GM19397 (cell line): ENCODE measurements around the gene CLNK.
A peak's percentile ranks its signal among the peaks of the same experiment; 100 is the strongest.

ENCODE experiments used
- ATAC-seq: cut with Tn5 transposase; IDR thresholded peaks from one replicate; pipeline ENCODE4 v1.9.1; 2021; ENCODE audit warnings: mild to moderate bottlenecking, moderate library complexity; ENCODE audit not compliant: unreplicated experiment

The CLNK gene

DNA sequence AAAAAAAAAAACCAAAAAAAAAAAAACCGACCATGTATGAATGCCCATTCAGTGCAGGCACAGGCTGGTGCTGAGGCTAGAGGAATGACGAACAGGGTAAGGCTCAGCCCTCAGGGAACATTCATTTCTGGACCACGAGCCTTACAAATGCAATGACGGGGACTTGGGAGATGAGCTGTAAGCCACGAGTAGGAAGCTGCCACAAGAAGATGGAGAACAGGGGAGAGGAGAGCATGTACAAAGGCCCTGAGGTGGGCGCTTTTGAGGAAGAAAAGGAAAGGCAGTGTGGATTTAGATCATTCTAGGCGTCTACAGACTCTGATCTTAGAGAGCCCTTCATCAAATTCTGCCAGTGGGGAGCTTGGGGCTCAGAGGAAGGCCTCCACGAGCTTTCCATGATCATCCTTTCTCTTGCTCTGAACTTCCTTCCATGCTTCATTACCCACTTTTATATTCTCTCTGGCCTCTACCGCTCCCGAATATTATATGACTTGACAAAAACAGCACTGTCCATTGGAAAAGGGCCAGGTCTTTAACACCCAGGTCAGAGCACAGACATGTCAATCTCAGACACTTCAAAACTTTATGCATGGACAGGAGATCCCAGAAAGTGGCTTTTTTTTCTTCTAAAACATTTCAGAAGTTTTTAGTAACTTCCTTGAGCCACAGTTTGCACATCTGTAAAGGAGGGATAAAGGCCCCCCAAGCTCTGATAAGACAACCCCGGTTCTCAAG, 224.1 kb downstream of the CLNK start:
- no peak for ATAC-seq

DNA sequence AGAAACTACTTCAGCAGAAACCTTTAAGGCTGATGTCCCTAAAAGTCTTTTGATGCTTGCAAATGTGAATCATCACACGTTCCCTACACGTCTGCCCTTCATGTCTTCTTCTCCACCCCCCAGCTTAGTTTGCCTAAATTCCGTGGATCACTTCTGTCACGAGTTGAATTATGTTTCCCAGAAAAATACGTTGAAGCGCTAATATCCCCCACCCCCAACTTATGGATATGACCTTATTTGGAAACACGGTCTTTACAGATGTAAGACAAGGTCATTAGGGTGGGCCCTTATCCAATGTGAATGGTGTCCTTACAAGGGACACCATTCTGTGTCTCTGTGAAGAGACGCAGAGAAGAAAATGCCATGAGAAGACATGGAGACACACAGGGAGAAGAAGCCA, 225.3 kb downstream of the CLNK start:
- ATAC-seq = no peak

DNA sequence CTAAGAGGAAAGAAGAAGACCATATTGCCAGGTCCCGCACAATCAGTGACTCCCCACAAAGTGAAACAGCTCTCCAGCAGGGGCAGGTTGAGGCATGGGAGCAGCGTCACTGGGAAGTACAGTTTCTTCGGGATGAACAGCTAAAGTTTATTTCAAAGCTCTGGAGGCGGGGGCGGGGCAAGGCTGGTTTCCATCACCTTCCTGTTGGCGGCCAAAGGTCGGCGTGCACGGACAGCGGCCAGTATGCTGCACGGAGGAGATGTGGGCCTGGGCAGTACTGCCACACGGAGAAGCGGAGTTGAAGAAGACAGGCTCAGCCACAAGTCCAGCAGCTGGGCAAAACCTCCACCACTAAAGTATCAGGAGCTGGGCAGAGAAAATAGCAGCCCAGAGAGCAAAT, 226.4 kb downstream of the CLNK start:
- no peak for ATAC-seq

DNA sequence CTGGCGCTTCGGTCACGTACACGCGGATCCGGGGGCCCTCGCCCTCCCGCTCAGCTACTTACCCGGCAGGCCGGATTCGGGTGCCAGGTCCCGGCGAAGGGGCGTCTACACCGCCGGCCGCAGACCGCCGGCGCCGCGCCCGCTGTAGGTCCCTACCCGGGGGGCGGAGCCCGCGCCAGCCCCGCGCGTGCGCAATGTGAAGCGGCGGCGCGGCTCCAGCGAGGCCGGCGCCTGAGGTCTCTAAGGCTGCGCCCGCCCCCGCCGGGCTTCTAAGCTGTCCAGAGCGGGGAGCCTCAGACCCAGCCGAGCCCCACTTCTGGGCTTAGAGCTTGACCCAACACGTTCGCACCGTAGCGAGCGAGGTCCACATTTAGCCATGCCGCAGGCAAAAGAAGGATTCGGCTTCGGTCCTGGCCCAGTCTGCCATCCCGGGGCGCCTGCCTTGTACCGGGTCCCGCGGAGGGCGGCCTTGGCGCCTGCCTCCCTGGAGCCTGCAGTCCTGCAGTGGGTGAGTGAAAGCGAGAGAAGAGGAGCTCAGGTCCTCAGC, 227.2 kb downstream of the CLNK start, which contains the start of gene ZNF518B:
TSS of gene ZNF518B (minus strand) at position 172 of the 547 bp plus-strand sequence. CDS start 11,098 bp downstream, outside the sequence.
- peak; percentile 73 for ATAC-seq

DNA sequence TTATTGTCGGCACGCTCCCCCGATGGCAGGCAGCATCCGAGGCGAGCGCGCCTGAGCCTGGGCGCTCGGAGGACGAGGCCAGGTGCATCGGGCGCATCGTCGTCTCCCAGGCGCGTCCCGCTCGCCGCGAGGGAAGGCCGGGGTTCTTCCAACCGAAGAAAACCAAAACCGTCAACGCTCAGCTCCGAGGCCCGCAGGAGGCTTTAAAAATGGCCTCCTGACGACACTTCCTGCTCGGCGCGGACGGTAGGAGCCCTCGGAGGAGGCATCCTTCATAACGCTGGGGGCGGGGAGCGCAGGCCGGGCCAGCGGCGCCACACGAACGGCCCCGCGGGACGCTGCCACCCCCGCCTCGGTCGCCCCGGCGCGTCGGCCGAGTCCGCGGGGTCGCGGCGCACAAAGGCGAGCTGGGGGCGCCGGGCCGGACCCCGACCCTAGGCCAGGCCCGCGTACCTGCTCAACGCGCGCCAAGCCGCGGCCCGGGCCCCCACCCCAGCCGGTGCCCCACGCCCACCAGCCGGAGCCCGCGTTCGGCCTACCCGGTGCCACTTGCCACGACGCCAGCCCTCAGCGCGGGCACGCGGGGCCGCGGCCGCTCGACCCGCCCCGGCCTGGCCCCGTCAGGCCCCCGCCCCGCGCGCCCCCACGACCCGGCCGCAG, 227.8 kb downstream of the CLNK start:
- peak; percentile 64 for ATAC-seq

DNA sequence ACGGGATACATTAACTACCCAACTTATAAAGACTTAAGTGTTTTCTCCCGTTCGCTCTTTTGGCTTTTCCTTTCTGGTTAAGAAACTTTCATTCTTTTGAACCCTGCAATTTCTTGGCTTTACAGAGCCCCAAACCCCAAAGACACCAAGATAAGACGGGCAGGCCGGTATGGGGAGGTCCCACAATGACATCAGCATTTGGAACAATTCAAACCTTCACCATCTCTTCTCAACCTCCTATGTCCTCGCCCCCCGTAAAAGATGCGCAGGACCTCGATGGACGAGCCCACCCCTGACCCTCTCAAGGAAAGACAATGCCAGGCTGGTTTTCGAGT, 228.3 kb downstream of the CLNK start:
- no peak for ATAC-seq

DNA sequence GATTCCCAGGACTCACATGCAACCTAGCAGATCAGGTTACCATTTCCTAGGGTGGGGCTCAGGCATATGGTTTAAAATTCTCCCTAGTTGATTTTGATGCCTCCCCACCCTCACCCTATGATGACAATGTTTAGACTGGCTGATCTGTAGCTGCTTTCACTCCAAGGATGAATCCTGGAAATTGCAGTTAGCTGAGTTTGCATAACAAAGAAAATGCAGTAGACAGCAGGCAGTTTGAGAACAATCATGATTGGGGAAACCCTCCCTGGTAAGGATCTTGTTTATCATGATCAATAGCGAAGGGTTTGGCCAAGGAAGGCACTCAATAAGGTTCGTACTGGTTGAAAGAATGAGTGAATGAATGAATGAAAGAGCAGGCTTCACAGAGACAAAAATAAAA, 229.4 kb downstream of the CLNK start:
- no peak for ATAC-seq

DNA sequence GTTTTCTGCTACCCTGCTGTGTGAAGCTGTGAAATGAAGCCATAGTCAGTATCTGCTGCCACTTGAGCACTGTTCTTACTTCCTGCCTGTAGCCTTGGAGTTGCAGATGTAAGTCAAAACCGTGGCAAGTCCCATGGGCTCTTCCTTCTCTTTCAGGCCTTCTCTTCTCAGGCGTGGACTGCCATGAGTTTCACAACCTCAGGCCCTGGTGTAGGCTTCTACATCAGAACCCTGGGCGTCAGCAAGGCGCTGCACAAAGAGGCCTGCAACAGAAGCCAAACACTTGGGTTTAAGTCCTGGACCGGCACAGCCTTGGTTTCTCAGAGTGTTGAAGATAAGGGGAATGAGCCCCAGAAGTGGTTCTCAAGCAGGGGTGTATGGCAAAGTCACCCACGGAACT, 229.8 kb downstream of the CLNK start:
- ATAC-seq = no peak

DNA sequence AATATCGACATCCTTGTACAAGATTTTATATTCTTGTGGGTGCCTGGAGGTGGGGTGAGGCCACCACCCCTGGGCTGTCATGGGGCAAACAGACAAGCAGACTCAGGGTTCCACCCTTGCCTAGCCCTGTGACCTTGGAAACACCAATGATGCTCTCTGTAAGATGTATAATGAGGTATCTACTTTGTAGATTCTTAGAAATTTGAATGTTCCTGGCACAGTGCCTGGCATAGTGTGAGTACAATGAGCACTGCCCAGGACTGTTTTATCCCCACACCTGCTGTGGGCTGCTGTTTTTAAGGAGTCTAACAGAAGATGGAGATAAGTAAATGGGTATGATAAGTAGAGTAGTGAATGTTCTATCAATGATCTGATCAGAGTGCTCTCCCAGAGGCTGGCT, 230.4 kb downstream of the CLNK start:
- no peak for ATAC-seq

DNA sequence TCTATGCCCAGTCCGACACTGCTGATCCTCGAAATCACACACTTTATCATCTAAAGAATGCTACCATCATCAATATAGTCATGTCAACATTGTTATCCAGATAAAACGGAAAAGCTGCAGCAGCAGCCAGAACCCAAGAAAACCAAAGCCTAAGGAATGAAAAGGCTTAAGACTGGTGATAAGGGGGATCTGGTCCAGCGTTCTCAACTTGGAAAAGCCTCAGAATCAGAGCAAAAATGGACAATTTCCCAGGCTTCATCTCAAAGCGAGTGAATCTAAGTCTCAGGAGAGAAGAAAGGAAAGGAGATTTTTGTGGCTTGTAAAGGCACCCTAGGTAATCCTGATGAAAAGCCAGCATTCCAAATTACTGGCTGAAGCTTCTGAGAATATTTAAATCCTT, 235.6 kb downstream of the CLNK start:
- no peak for ATAC-seq

DNA sequence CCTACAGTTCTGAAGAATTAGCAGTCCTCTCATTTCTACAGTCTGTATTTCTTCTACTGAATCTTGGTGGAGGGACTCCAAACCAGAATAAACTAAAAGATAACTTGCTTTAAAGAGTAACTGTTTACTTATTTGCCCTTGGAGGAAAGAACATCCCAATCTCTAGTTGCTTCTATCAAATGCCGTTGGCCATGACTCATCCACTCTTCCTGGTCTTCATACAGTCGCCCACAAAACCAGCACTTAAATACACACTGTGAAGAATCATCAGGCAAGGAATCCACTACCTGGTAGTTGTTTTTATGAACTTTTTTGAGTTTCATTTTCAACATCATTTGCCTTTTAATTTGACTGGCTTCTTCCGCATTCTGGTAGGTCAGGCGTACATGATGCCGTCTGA, 241.6 kb downstream of the CLNK start:
- no peak for ATAC-seq

DNA sequence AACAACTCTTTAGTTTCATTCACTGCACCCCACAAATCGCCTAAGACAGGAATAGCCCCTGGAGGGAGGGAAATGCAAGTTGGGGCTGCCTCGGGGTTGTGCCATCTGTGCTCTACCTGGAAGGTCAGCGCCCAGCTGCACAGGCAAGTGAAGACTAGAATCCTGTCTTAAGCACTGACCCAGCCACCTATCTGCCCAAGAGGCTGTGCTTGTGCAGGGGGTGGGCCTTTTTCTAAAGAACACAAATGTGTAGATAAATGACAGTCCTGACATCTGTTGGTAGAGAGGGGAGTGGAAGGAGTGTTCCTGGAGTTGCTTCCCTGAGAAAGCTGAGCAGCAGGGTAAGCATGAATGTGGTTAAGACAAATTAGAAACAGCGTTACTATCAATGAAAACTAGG, 243.1 kb downstream of the CLNK start:
- ATAC-seq = no peak

DNA sequence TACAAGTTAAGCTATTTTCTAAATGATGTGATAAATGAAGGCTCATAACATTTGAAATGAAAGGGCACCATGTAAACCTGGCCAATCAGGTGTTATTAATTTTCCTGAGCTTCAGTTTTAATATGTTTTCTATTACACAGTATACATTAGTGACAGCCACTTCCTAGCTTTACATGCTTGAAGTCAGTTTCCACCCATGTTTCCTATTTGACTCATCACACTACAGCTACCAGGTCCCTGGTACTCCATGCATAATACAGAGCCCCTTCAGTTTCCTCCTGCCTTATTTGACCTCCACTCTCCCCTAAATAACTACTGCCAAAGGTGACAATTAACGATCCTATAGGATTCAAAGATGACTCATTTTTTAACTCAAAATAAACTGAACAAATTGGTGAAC, 245.6 kb downstream of the CLNK start:
- no peak for ATAC-seq

DNA sequence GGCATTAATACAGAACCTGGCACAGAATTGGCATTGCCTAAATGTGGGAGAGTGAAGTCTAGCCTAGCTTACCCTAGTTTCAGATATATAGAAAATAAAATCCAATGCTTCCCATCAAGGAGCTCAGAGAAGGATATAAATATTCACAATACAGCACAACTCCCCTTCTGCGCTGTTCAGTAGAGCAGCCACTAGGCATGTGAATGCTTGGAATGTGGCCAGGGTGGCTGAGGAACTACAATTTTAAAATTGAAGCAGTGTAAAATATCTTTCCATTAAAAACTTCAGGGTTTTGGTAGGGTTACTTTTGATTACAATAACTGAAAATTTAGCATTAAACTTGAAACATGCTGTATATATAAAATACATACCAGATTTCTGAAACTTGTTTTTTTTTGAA, 246.8 kb downstream of the CLNK start:
- no peak for ATAC-seq
